Measurements from ENCODE around the gene CEP126.
A peak's percentile ranks its signal among the peaks of the same experiment; 100 is the strongest.

Gene CEP126

GRCh38 chr11:102010776-102011494, 96.1 kb downstream of the CEP126 start:
- no peak for DNase-seq

GRCh38 chr11:102012946-102013345, 98.1 kb downstream of the CEP126 start:
- peak; percentile 8 for DNase-seq

GRCh38 chr11:102014756-102015155, 99.9 kb downstream of the CEP126 start:
- no peak for DNase-seq

- no peak for DNase-seq
These were observed 102.2 kb downstream of the CEP126 start for GRCh38 chr11:102017026-102017425.

- DNase-seq: no peak
These were observed 111.4 kb downstream of the CEP126 start for GRCh38 chr11:102026217-102026616.

- no peak for DNase-seq
These were observed 112.1 kb downstream of the CEP126 start for GRCh38 chr11:102026959-102027358.

GRCh38 chr11:102036757-102037156, 121.9 kb downstream of the CEP126 start:
- no peak for DNase-seq

- no peak for DNase-seq
These were observed 132.0 kb downstream of the CEP126 start for GRCh38 chr11:102046841-102047240.

GRCh38 chr11:102047305-102047924, 132.6 kb downstream of the CEP126 start, which contains the start of gene CFAP300:
CFAP300 (plus strand) TSS chr11:102047437; CDS start chr11:102047471, 34 bp downstream.
- DNase-seq: peak; percentile 29
